GM19395 (cell line): Measurements from ENCODE around the gene SYK.
A peak's percentile ranks its signal among the peaks of the same experiment; 100 is the strongest.
"Not testable (repeated sequence)": the region's sequence is repeated elsewhere in the genome, so short reads cannot be mapped to it uniquely, and the experiment has no call there.

Source experiments
- ATAC-seq: cut with Tn5 transposase; IDR thresholded peaks from one replicate; pipeline ENCODE4 v1.9.1; 2021; ENCODE audit warnings: mild to moderate bottlenecking, moderate library complexity; ENCODE audit not compliant: unreplicated experiment

SYK gene

DNA sequence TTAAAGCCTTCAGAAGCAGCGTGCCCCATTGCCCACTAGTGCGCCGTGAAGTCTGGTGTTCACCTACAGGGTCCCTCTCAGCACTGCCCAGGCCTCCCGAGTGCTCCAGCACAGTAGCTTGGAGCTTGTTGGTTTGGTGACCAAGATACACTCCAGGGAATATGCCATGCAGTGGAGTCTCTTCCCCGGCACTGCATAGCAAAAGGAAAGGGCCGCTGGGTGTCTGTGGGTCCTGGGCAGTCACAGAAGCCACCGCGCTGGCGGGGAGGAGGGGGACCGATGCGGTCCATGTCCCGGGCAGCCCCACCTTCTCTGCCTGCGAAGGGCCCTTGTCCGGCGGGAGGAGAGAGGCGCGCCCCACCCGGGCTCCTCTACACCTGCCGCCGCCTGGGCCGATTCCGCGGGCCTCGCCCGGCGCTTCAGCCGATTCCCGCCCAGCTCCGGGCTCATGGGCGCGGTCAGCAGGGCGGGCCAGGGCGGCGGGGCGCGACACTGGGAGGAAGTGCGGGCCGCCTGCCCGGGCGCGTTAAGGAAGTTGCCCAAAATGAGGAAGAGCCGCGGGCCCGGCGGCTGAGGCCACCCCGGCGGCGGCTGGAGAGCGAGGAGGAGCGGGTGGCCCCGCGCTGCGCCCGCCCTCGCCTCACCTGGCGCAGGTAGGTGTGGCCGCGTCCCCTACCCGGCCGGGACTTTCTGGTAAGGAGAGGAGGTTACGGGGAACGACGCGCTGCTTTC is at the start of gene SYK:
SYK (plus strand) TSS at position 579 of the 732 bp plus-strand sequence. CDS start 42,080 bp downstream, outside the sequence.
- peak; percentile 45 for ATAC-seq

DNA sequence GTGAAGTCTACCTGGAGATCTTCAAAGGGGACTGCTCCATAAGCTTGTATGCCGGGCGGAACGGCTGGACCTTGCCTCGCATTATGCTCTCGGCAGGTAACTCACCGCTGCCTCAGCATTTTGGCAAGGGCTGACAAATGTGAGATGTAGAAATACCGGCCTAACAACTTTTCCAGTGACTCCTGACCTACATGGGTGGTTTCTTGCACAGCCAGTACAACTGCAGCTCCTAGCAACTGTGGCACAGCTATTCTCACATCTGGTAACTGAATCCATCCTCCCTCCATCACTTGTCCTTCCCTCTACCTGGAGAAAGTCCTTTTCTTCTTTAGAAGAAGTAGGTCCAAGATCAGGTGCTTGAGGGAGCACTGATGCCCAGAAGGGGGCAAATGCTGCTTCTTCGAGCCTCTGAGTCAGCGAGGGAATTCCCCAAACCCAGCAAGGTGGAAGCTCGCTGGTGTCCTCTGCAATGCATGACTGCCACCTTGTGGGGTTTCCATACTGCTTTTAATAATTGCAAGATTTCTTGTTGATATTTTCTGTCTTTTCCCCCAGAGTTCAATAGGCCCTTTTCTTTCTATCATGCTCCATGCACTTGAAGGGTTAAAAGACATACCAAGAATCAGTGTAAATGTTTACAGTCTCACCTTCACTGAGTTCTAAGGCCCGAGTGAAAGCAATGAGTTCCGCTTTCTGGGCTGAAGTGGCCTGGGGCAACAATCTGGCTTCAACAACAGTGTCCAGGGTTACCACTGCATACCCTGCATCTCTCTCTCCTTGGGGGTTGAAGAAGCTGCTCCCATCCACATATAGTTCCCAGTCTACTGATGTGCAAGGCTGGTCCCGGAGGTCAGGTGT is 45.9 kb upstream of the SYK start:
- ATAC-seq = not testable (repeated sequence)

DNA sequence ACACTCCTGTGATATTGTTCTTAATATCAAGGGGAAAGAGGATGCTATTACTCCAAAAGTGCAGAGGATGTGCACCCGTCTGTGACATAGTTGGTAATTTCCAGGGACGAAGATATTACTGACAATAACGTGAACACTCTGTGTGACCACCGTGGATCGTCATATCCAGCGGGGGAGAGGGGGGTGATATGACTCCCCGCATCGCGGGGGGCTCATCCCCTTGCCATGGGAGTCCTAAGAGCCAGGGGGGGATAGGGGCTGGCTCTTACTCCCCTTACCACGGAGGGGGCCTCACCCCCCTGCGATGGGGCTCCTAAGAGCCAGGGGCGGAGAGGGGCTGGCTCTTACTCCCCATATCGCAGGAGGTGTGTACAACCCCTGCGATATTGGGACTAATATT is 41.0 kb upstream of the SYK start:
- not testable (repeated sequence) for ATAC-seq

DNA sequence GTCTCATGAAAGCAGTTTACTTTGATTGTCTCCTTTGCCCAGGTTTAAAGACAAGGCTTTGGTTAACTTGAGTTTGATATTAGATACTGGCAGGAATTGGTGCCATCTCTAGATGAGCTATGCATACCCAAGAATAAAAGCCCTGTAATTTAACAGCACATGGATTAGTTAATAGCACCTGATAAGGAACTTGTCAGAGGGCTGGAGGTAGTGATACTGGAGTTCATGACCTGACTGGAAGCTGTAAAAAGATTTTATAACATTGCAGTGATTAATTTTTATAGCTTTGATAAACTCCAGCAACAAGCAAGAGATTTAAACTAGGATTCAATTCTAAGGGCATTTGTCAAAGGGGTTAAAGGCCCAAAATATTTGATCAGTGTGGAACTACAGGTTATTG is 34.9 kb upstream of the SYK start:
- ATAC-seq = no peak

DNA sequence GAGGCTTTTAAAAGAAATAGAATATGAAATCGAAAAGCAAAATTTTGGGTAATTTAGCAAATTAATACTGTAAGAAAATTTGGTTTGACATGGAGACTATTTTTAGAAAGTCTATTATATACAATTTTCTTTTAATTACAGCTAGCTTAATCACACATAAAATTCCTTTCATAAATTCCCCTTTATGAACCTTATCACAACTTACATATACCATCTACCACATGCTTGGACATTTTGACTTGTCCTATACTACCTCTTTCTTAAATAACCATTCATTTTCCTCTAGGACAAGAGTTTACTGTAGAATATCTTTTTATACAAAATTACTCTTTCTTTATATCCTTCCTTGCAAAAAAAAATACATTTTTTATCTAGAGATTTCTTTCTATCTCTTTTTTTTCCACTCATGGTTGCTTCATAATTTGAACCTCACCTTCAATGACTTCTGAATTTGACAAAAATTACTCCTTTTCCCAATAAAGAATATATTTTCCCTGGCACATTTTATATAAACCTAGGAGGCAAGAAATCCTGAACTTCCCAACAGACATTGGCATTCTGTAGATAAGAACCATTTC is 34.0 kb upstream of the SYK start:
- ATAC-seq = no peak

DNA sequence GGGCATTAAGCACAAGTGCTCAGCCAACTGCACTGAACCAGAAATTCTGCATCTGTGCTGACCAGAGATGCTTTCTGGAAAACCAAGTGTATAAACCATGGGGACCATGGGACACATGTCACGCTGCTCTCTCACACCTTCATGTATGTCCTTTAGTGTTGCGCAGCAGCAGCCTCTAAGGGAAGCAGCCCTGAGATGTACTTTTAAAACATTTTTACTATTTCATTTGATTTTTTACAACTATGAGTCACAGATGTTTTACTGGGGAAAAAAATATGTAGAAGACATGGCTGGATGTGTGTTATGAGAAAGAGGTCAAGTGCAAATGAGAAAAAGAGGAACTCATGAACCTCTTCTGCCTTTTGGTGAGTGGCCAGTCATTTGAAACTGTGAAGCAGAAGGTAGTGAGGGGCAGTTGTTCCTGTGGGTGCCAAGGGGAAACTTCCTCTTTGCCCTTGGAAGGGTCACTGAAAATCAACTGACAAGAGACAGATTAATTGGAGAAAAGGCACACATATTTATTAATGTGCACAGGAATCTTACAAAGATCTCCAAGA is 31.4 kb upstream of the SYK start:
- ATAC-seq = peak; percentile 49

DNA sequence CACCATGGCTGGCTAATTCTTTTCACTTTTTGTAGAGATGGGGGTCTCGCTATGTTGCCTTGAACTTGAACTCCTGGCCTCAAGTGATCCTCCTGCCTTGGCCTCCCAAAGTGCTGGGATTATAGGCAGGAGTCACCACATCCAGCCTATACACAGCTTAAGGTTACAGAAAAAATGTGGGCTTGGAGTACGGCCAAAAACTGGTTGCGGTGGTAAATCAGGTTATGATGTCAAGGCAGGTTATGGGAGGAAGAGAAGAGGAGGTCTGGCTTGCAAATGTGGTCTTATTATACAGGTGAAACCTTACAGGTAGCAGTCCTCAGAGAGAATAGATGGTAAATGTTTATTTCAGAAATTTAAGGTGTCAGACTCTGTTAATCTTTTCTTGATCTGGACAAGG is 30.7 kb upstream of the SYK start:
- no peak for ATAC-seq

DNA sequence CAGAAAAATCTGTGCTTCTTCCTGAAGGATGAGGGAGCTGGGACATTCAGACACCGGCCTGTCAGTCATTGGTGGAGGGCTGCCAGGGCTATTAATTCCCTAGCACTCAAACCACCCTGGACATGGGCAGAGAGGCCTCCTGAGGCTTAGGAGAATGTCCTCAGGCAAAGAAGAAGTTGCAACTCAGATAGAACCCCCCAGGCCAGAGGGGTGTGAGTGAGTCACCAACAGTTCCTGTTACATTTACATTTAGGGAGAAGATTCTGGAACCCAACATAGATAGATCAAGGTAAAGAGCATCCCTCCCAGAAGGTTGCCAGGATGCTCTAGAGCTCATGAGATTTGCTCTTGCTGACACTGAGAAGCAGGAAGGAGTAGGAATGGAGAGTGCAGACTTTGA is 29.2 kb upstream of the SYK start:
- no peak for ATAC-seq

DNA sequence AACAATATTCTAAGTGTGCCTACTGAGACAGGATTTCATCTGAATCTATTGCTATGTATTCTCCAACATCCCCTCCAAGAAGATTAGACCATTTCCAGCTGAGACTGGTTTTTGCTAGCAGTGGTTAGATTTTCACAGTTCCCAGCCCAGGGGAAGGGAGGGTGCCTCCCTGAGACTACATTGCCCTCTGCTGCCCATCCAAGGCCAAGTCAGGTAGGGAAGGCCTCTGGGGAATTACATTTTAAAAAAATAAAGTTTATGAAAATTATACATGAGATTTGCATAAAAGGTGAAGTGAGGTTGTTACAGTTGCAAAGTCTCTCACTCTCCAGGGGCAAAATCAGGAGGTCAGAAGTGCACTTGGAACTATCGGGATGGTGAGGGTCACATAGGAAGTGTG is 28.0 kb upstream of the SYK start:
- no peak for ATAC-seq

DNA sequence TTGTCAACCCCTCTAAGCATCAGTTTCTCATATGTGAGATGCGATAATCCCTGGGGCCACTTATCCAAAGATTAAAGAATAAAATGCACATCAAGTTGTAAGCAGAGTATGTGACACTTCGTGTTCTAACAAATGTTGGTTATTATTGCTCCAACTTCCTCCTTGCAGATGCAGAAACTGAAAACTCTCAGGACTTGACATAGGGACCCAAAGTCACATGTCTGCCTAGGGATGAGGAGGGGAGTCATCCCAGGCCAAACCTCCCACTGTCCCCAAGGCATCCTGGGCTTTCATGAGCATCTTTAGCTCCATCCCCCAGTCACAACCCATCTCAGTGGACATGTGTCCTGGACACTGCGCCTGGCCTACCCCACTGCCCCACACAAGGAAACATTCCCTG is 27.5 kb upstream of the SYK start:
- no peak for ATAC-seq

DNA sequence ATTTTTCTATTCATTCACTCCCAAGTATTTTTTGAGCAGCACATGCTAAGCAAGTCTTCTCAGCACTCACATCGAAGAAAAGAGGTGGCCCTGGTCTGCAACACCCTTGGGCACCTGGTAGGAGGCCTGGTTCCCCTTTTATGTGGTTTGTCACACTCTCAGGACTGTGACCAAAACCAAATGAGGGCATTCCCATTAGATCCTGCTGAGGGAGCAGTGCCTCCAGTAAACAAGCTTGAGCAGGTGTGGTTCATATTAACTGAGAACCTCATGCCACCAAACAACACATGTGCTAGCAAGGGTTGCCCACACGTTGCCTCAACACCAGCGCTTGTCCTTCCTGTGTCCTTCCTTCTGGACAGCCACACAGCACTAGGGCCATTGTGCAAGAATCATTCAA is 26.9 kb upstream of the SYK start:
- ATAC-seq = peak; percentile 83

DNA sequence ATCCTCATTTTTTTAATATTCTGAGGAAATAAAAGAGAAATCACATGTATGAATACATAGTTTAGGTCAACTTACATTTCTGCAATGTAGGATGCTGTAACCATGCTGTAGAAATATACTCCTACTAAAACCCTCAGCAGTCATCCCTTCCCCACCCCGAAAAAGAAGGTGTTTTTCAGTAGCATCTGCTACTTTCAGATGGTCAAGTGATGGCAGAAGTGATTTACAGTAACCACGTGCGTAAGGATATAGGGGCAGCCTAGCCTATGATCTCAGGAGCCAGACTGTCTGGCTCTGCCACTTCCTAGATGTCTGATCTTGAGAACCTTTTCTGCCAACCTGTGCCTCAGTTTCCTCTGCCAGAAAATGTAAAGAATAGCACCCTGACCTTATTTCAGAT is 26.0 kb upstream of the SYK start:
- ATAC-seq = no peak

DNA sequence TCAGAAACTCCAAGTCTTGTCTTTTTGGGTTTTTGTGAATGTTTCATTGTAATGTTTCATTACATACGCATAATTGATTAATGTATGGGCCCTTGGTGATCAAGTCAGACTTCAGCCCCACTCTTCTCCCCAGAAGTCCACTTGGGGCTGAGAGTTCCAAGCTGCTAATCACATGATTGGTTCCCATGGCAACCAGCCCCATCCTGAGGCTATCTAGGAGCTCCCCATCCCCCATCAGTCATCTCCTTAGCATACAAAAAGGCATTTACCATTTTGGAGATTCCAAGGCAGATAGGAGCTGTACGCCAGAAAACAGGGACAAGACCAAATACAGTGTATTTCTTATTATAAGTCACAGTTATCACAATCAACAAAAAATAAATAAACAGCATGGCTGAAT is 22.9 kb upstream of the SYK start:
- ATAC-seq = no peak

DNA sequence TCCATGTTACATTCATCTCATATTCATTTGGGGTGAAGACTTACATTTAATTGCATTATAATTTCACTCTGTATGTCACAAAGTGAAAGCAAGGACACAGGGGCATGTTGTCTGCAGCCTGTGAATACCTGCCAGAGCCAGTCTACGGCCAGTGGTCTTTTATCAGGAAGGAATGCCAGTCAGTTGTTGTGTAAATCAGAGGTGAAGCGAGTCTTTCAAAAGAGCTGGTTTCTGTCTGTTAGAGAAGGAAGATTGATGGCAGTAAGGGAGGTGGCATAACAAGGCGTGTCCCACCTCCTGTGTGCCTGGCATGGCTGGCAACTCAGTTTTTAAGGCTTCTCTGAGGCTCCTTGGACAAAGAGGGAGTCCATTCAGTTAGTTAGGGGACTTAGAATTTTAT is 18.1 kb upstream of the SYK start:
- no peak for ATAC-seq

DNA sequence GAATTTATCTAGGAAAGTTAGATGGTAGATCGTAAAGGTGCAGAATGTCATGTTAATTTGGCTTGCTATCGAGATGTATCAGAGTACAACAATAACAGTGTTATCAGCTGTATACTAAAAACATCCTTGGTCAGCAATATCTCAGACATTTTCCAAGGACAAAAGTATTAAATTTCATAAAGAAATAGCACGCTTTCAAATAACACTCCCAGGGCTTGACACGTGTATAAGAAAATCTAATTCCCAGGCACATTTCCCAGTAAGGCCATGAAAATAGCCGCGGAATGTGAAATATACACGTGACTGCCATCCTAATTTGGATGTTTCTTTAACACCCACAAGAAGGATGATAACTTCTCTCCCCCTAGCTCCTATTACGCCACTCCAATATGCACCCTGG is 17.7 kb upstream of the SYK start:
- ATAC-seq = no peak

DNA sequence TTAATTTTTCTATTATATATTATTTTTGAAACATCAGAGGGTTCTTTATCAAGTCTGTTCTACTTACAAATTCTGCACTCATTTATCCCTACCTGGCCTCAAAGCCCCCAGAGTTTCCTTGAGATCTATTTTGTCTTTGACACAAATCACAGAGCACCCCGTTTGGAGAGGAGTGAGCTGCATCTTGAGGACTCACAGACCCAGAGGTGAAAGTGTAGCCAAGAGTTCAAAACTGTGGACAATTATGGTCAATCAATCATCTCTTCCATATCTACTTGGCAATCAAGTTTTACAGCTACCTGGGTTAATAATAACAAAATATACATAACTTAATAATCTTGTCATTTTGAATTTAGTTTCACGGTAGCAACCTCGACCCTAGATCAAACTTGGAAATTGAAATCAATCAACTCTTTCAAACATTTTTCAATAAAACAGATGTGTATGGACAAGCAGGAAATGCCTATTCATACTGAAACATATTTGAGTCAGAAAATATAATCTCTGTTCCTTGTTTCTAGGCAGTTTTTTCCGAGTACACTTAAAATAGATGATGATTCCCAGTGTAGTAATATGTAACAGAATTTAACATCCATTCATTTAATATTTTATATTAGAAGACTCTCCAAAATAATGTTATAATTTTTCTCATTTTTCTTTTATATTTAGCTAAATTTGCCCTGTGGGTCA is 13.7 kb upstream of the SYK start:
- ATAC-seq = peak; percentile 68

DNA sequence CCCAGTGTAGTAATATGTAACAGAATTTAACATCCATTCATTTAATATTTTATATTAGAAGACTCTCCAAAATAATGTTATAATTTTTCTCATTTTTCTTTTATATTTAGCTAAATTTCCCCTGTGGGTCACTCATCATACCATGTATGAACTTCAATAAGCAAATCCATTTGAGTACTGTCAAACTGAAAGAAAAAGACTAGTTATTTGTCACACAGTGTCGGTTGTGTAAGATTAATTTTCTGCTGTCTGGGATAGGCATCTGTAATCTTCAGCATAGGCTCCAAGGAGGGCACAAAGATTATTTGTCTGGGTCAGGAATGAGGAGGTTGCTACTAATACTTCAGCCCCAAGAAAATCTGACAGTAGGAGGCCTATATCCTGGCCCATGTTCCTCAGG is 13.1 kb upstream of the SYK start:
- ATAC-seq = peak; percentile 47

DNA sequence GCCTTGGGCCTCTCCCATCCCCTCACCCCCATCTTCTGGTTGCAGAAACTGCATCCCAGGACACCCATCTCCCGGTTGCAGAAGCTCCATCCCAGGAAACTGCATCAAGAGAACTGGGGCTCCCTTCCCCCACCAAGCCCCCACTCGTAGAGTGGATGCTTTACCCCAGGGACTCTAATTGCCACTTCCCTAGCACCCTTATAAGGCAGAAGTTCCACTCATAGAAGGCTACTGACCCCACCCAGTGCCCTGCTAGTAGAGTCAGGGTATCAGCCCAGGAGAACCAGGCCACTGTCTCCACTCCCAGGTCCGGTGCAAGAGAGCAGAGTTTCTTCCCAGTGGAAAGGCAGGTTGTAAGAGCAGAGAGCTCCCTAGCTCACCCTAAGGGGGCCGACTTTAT is 12.2 kb upstream of the SYK start:
- no peak for ATAC-seq

DNA sequence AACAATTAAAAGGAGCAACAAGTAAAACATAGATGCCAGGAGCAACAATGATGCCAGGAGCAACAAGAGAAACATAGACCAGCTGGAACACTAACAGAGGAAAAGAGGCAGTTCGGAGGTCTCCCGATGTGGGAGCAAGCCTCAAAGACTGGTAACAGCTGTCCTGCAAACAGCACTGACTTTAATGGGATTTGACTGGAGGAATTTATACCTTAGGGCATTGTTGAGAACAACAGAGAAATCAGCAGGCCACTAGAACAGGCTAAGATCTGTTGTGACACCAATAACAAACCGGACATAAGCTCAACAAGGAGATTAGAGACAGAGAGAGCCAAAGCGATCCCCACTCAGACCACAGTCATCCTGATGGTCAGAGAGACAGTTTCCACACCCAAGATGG is 11.8 kb upstream of the SYK start:
- ATAC-seq = no peak

DNA sequence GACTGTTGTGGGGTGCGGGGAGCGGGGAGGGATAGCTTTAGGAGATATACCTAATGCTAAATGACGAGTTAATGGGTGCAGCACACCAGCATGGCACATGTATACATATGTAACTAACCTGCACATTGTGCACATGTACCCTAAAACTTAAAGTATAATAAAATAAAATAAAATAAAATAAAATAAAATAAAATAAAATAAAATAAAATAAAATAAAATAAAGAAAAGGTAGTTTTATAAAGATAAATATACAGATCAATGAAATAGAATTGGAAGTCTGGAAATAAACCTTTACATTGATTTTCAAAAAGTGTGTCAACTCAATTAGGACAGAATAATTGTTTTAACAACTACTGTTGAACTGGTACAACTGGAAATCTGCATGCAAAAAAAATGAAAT is 8.6 kb upstream of the SYK start:
- ATAC-seq = not testable (repeated sequence)

DNA sequence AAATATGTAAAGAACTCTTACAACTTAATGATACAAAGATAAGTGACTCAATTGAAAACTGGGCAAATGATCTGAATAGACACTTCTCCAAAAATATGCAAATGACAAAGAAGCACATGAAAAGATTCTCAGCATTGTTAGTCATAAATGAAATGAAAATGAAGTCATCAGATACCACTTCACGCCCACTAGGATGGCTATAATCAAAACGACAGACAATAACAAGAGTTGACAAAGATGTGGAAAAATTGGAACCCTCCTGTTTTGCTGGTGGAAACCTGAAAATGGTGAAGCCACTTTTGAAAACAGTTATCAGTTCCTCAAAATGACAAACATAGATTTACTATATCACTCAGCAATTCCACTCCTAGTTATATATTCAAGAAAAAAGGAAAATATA is 7.9 kb upstream of the SYK start:
- no peak for ATAC-seq
